Endothelial cell of umbilical vein (primary cell): ENCODE measurements around the gene RECK. TPM values are rescaled to one million over a fixed set of nuclear protein-coding genes. Genes with fewer than 3 reads are reported as not detected.

Experiments used
- BruUV-seq: library from RNA; stranded (reverse); fragments of 400-500 nt; replicated peaks from 2 replicates; lab custom pipeline; 2021; lab: Mats Ljungman, UMichigan
- CTCF ChIA-PET: fragments of 300-600, 350-600 bp; sonication (Branson Sonifier 250); formaldehyde crosslinking; loops from one replicate; lab custom pipeline; 2021; ENCODE audit warnings: antibody characterized with exemption, inconsistent platforms; lab: Charles Lee
- POLR2A ChIA-PET: fragments of 300-600, 350-600 bp; sonication (Branson Sonifier 250); formaldehyde crosslinking; loops from one replicate; lab custom pipeline; 2021; ENCODE audit warnings: antibody characterized with exemption, inconsistent platforms; lab: Charles Lee
- DNase-seq: peaks from one replicate; pipeline ENCODE4 v3.0.0-alpha.2; 2011; ENCODE audit warnings: low read depth, low spot score
- FAIRE-seq: peaks from 2 replicates; lab custom pipeline; 2011; peaks lifted over from hg19 to GRCh38; lab: Jason Lieb, UNC
- H2AFZ ChIP-seq: 2 replicates; pipeline ENCODE4 v1.6.0; 2012; ENCODE audit warnings: low read depth, low read length, control low read depth, inconsistent platforms
- H3K27ac ChIP-seq: 2 replicates; pipeline ENCODE4 v1.5.1; 2011; ENCODE audit warnings: low read depth, mild to moderate bottlenecking, control low read depth, low read length, moderate library complexity; ENCODE audit not compliant: insufficient read depth
- H3K27me3 ChIP-seq, 2 experiments: 2 replicates each; pipeline versions ENCODE4 v1.6.0 to v1.6.1; 2011; ENCODE audit warnings: low read length in 2 of 2, mixed read lengths in 1 of 2; ENCODE audit not compliant: control insufficient read depth in 2 of 2, insufficient read depth in 2 of 2
- H3K36me3 ChIP-seq, 2 experiments: 2 replicates in 1 of 2; 3 replicates in 1 of 2; pipeline ENCODE4 v1.5.1; 2011; ENCODE audit warnings: low read length in 2 of 2, mild to moderate bottlenecking in 1 of 2, moderate library complexity in 1 of 2; ENCODE audit not compliant: control insufficient read depth in 2 of 2, insufficient read depth in 2 of 2; ENCODE audit errors: extremely low read depth in 1 of 2
- H3K4me1 ChIP-seq: 3 replicates; pipeline ENCODE4 v1.5.1; 2011; ENCODE audit warnings: mild to moderate bottlenecking, low read length; ENCODE audit not compliant: control insufficient read depth, insufficient read depth; ENCODE audit errors: extremely low read depth
- H3K4me2 ChIP-seq: 2 replicates; pipeline ENCODE4 v1.6.1; 2011; ENCODE audit warnings: low read length, control low read depth, mixed read lengths; ENCODE audit not compliant: insufficient read depth
- H3K4me3 ChIP-seq, 3 experiments: fragments of 200-600 bp in 1 of 3; sonication (generic), shearing (Covaris generic) in 1 of 3; replicated peaks in 1 of 3; 2 replicates each; pipeline ENCODE4 v1.5.1; 2011 to 2016; ENCODE audit warnings: control low read depth in 3 of 3, low read length in 3 of 3, mild to moderate bottlenecking in 2 of 3, inconsistent platforms in 1 of 3, low read depth in 1 of 3, moderate library complexity in 1 of 3; ENCODE audit not compliant: insufficient read depth in 1 of 3
- H3K79me2 ChIP-seq: 2 replicates; pipeline ENCODE4 v1.6.0; 2012; ENCODE audit warnings: low read length, inconsistent platforms; ENCODE audit not compliant: control insufficient read depth, insufficient read depth
- H3K9ac ChIP-seq: replicated peaks from 2 replicates; pipeline ENCODE3; 2011; ENCODE audit warnings: low read length, control low read depth; ENCODE audit not compliant: insufficient read depth; ENCODE audit errors: extremely low read depth
- H3K9me1 ChIP-seq: replicated peaks from 3 replicates; pipeline ENCODE4 v1.6.0; 2011; ENCODE audit warnings: mild to moderate bottlenecking, low read length; ENCODE audit not compliant: control insufficient read depth, insufficient read depth; ENCODE audit errors: extremely low read depth
- H3K9me3 ChIP-seq: replicated peaks from 2 replicates; pipeline ENCODE4 v1.5.1; 2012; ENCODE audit warnings: low read length, inconsistent platforms; ENCODE audit not compliant: control insufficient read depth, insufficient read depth
- H4K20me1 ChIP-seq: replicated peaks from 2 replicates; pipeline ENCODE3; 2011; ENCODE audit warnings: mild to moderate bottlenecking, low read length; ENCODE audit not compliant: control insufficient read depth, insufficient read depth; ENCODE audit errors: extremely low read depth
- EZH2 ChIP-seq: IDR thresholded peaks from 2 replicates; pipeline ENCODE4 v1.6.1; 2012; ENCODE audit warnings: borderline replicate concordance, low read depth, mild to moderate bottlenecking, moderate library complexity, low read length, inconsistent platforms; ENCODE audit not compliant: severe bottlenecking
- FOS ChIP-seq: IDR thresholded peaks from 2 replicates; pipeline ENCODE4 v1.6.1; 2011; ENCODE audit warnings: mild to moderate bottlenecking, low read length, moderate library complexity, borderline replicate concordance; ENCODE audit not compliant: insufficient read depth
- GATA2 ChIP-seq: IDR thresholded peaks from 2 replicates; pipeline ENCODE4 v1.7.0; 2011; ENCODE audit warnings: low read depth, mild to moderate bottlenecking, moderate library complexity, mixed read lengths, low read length; ENCODE audit not compliant: insufficient read length, insufficient read depth
- JUN ChIP-seq: IDR thresholded peaks from 2 replicates; pipeline ENCODE4 v1.6.1; 2011; ENCODE audit warnings: borderline replicate concordance, low read depth; ENCODE audit not compliant: insufficient read length, insufficient read depth
- MYC ChIP-seq: IDR thresholded peaks from one replicate; pipeline ENCODE4 v1.6.1; 2011; ENCODE audit warnings: mild to moderate bottlenecking, low read depth, low read length
- POLR2A ChIP-seq: IDR thresholded peaks from 2 replicates; pipeline ENCODE4 v1.6.1; 2012; ENCODE audit warnings: low read depth, mild to moderate bottlenecking, control low read depth, low read length
- POLR2AphosphoS5 ChIP-seq: IDR thresholded peaks from 2 replicates; pipeline ENCODE4 v1.6.1; 2012; ENCODE audit warnings: low read depth, mild to moderate bottlenecking, control low read depth, low read length, moderate library complexity; ENCODE audit not compliant: insufficient read depth
- dilution Hi-C: fragments of 300-500 bp; cut with MboI; formaldehyde crosslinking; loops from one replicate; pipeline ENCODE4 v1.15.0; 2019; ENCODE audit warnings: low sequenced_read_pairs; ENCODE audit not compliant: extremely low pct_ligation_motif_present
- intact Hi-C: fragments of 100-400 bp; cut with micrococcal nuclease; formaldehyde crosslinking; loops from one replicate; pipeline ENCODE4 v1.10.0; 2022
- polyA plus RNA-seq, 4 experiments: library from polyadenylated mRNA; depleted of rRNA in 3 of 4; stranded (reverse) in 3 of 4; unstranded in 1 of 4; fragments of >200 nt; gene quantifications; 2 replicates each; pipeline versions ENCODE4 v1.2.1 to v1.2.3, GENCODE V29; 2011 to 2012; ENCODE audit warnings: missing spikeins in 1 of 4
- total RNA-seq: library from RNA; stranded (reverse); gene quantifications from 2 replicates; pipeline ENCODE4 v1.2.3, GENCODE V29; 2021
- TF ChIP-seq, protein P1 (sequence below): IDR thresholded peaks from 2 replicates; pipeline ENCODE4 v1.6.1; 2011; ENCODE audit not compliant: insufficient read depth, insufficient read length
- TF ChIP-seq, protein P2 (sequence below), 2 donors: IDR thresholded peaks; 1 replicate in 1 of 2; 2 replicates in 1 of 2; pipeline ENCODE4 v1.5.1; 2011; ENCODE audit warnings: low read length in 2 of 2, mild to moderate bottlenecking in 2 of 2, moderate library complexity in 2 of 2, control low read depth in 1 of 2, inconsistent platforms in 1 of 2, low read depth in 1 of 2; ENCODE audit not compliant: insufficient read depth in 1 of 2; ENCODE audit errors: extremely low read depth in 1 of 2

The RECK gene
- total and polyA plus RNA-seq, 2 donors (not counting 3 experiments of a cell fraction or from before 2014, with no cell fraction given): 12.0 to 14.1 TPM

DNA sequence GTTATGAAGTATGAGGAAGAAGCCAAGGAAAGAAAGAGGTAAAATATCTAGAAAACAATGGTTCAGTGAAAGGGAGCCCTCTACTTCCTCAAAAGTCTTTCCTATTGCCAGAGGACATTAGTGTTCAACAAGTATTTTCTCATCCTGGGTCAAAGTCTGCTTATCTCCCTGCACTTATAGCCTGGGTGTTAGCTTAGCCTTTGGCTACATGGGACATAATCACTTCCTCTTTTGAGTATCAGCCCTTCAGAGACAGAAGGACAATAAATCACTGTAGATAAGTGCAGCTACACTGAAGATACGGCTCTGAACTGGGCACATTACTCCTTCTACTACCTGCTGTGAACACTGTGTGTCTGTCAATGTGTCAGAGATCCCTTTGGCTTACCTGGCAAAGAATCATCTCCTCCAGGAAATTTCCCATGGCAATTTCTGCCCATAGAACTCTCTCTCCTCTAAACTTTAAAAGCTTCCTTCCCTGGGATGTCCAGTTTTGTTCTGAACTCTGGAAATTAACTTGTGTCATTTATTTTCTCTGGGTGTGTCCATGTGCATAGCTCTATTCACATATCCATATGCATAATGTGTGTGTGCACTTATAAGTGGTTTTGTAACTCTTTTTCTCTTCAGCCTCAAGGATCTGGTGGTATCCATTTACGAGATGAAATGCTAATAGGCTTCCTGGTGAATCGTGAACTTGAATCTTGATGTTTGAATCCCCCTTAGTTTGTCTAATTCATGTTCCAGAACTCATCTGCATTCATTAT is 30.0 kb upstream of the RECK start:
- ChIA-PET CTCF (interaction anchor here (0.8 to 5.7 kb wide), 18 partner anchors 11 to 216 kb away, joined by 3 to 60 read pairs (median 4); partner anchors contain the start of gene CCIN), POLR2A (no interaction called here)
- Histone ChIP-seq H3K27ac (no peak overlapping the region), H3K79me2 (no peaks in the 10 kb centered on the region), H4K20me1 (no peaks in the 10 kb centered on the region), H3K9me1 (no peaks in the 10 kb centered on the region), H3K4me3 (no peak overlapping the region), H3K4me2 (no peak overlapping the region), H2AFZ (no peak overlapping the region), H3K36me3 (no peaks in the 10 kb centered on the region), H3K27me3 (peaks cover 9 to 22% of the 10 kb centered on the region in 2 experiments), H3K9me3 (no peaks in the 10 kb centered on the region), H3K4me1 (no peaks in the 10 kb centered on the region), H3K9ac (no peak overlapping the region)
- intact Hi-C loops (loop anchor here (5.0 kb wide), 3 partner anchors 49 to 99 kb away; partner anchors contain the start of genes HRCT1, OR2S2 and SPAAR), dilution Hi-C loops (no loop called here)
- DNase-seq (no peak), FAIRE-seq (peak; percentile 4)
- no TSS peak for BruUV-seq
- TF ChIP-seq, protein P1, sequence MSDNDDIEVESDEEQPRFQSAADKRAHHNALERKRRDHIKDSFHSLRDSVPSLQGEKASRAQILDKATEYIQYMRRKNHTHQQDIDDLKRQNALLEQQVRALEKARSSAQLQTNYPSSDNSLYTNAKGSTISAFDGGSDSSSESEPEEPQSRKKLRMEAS: no peak
- TF ChIP-seq GATA2 (no peak), POLR2AphosphoS5 (no peak), JUN (no peak), EZH2 (no peak), MYC (no peak), FOS (no peak), POLR2A (no peak)
- TF ChIP-seq, protein P2, sequence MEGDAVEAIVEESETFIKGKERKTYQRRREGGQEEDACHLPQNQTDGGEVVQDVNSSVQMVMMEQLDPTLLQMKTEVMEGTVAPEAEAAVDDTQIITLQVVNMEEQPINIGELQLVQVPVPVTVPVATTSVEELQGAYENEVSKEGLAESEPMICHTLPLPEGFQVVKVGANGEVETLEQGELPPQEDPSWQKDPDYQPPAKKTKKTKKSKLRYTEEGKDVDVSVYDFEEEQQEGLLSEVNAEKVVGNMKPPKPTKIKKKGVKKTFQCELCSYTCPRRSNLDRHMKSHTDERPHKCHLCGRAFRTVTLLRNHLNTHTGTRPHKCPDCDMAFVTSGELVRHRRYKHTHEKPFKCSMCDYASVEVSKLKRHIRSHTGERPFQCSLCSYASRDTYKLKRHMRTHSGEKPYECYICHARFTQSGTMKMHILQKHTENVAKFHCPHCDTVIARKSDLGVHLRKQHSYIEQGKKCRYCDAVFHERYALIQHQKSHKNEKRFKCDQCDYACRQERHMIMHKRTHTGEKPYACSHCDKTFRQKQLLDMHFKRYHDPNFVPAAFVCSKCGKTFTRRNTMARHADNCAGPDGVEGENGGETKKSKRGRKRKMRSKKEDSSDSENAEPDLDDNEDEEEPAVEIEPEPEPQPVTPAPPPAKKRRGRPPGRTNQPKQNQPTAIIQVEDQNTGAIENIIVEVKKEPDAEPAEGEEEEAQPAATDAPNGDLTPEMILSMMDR (IDR thresholded peaks at IDR 0.05; ENCODE audit: extremely low read depth in 1 of 2, insufficient read depth in 1 of 2, low read depth in 1 of 2, low read length in 2 of 2): no peak
